ENCODE data around the gene HPD.

The HPD gene

GRCh38 chr12:121815263-121815662 is 43.4 kb downstream of the HPD start:
- no peak overlapping the region for H3K4me3 ChIP-seq (replicated peaks in 1 of 2; ENCODE audit: low read depth in 2 of 2, low read length in 2 of 2)
- DNase-seq (ENCODE audit: low read depth in 2 of 2), result no peak

GRCh38 chr12:121814429-121815119 is 44.1 kb downstream of the HPD start:
- DNase-seq (ENCODE audit: low read depth in 2 of 2), result no peak
- H3K4me3 ChIP-seq (replicated peaks in 1 of 2; ENCODE audit: low read depth in 2 of 2, low read length in 2 of 2), result no peak overlapping the region
- TF ChIP-seq CTCF (IDR thresholded peaks at IDR 0.05; ENCODE audit: low read depth, low read length), result no peak

More at GRCh38 chr12:121815263-121815662, 43.4 kb downstream of the HPD start:
- TF ChIP-seq CTCF (IDR thresholded peaks at IDR 0.05; ENCODE audit: low read depth, low read length), result no peak

- H3K4me3 ChIP-seq (replicated peaks in 1 of 2; ENCODE audit: low read depth in 2 of 2, low read length in 2 of 2), result no peak overlapping the region
- TF ChIP-seq CTCF (IDR thresholded peaks at IDR 0.05; ENCODE audit: low read depth, low read length), result no peak
- DNase-seq (ENCODE audit: low read depth in 2 of 2), result no peak
Measured at GRCh38 chr12:121813951-121814350, 44.7 kb downstream of the HPD start.

- peak overlapping the region; percentile 61 to 69 for H3K4me3 ChIP-seq (replicated peaks in 1 of 2; ENCODE audit: low read depth in 2 of 2, low read length in 2 of 2)
- TF ChIP-seq CTCF (IDR thresholded peaks at IDR 0.05; ENCODE audit: low read depth, low read length), result no peak
- peak; percentile 31 to 36 for DNase-seq (ENCODE audit: low read depth in 2 of 2)
Measured at GRCh38 chr12:121812921-121813896, 45.5 kb downstream of the HPD start.

- DNase-seq (ENCODE audit: low read depth in 2 of 2), result peak; percentile 70 to 82
Measured at GRCh38 chr12:121812320-121812871, 46.3 kb downstream of the HPD start.

More at GRCh38 chr12:121812320-121812871, 46.3 kb downstream of the HPD start:
- H3K4me3 ChIP-seq (replicated peaks in 1 of 2; ENCODE audit: low read depth in 2 of 2, low read length in 2 of 2), result peak overlapping the region; percentile 61 to 69
- TF ChIP-seq CTCF (IDR thresholded peaks at IDR 0.05; ENCODE audit: low read depth, low read length), result no peak
